ENCODE results near the gene PKIG. TPM values are rescaled to one million over a fixed set of nuclear protein-coding genes. Genes with fewer than 3 reads are reported as not detected.
A peak's percentile ranks its signal among the peaks of the same experiment; 100 is the strongest.

The PKIG gene
- total and polyA plus RNA-seq, 10 of the 15 experiments (the other 5 are each of a cell fraction or from before 2014, with no cell fraction given) = 5.7 to 82.3 (median 39.7) TPM

- no peak for TF ChIP-seq RFX5 (IDR thresholded peaks at IDR 0.05; ENCODE audit: low read depth, low read length)
- no peak; the same call in 1 of the 2 replicates for TF ChIP-seq HDGF (IDR thresholded peaks at IDR 0.05)
- peak; percentile 71 for TF ChIP-seq CHD2 (IDR thresholded peaks at IDR 0.05; ENCODE audit: borderline replicate concordance, low read depth, low read length)
- TF ChIP-seq SRF (IDR thresholded peaks at IDR 0.05; ENCODE audit: low read depth in 2 of 2, low read length in 2 of 2) = no peak
- no peak for TF ChIP-seq E2F8 (IDR thresholded peaks at IDR 0.05; ENCODE audit: low read depth, partially characterized antibody)
- TF ChIP-seq RAD21 (IDR thresholded peaks at IDR 0.05; ENCODE audit: insufficient read depth, low read depth, low read length) = no peak
- no peak for TF ChIP-seq ZBTB11 (CRISPR knock-in tag; IDR thresholded peaks at IDR 0.05)
- no peak for TF ChIP-seq CBX3 (IDR thresholded peaks at IDR 0.05; ENCODE audit: borderline replicate concordance, low read depth)
- peak; percentile 71 to 89 for TF ChIP-seq IKZF2 (IDR thresholded peaks at IDR 0.05)
- TF ChIP-seq, protein P1, sequence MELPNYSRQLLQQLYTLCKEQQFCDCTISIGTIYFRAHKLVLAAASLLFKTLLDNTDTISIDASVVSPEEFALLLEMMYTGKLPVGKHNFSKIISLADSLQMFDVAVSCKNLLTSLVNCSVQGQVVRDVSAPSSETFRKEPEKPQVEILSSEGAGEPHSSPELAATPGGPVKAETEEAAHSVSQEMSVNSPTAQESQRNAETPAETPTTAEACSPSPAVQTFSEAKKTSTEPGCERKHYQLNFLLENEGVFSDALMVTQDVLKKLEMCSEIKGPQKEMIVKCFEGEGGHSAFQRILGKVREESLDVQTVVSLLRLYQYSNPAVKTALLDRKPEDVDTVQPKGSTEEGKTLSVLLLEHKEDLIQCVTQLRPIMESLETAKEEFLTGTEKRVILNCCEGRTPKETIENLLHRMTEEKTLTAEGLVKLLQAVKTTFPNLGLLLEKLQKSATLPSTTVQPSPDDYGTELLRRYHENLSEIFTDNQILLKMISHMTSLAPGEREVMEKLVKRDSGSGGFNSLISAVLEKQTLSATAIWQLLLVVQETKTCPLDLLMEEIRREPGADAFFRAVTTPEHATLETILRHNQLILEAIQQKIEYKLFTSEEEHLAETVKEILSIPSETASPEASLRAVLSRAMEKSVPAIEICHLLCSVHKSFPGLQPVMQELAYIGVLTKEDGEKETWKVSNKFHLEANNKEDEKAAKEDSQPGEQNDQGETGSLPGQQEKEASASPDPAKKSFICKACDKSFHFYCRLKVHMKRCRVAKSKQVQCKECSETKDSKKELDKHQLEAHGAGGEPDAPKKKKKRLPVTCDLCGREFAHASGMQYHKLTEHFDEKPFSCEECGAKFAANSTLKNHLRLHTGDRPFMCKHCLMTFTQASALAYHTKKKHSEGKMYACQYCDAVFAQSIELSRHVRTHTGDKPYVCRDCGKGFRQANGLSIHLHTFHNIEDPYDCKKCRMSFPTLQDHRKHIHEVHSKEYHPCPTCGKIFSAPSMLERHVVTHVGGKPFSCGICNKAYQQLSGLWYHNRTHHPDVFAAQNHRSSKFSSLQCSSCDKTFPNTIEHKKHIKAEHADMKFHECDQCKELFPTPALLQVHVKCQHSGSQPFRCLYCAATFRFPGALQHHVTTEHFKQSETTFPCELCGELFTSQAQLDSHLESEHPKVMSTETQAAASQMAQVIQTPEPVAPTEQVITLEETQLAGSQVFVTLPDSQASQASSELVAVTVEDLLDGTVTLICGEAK (IDR thresholded peaks at IDR 0.05; ENCODE audit: borderline replicate concordance) = 0 out of 2 replicates have a peak, but pooled peaks have one; percentile 9
- TF ChIP-seq SIX5 (IDR thresholded peaks at IDR 0.05; ENCODE audit: low read depth, low read length, severe bottlenecking) = no peak
- TF ChIP-seq IRF3 (IDR thresholded peaks at IDR 0.05) = no peak
- no peak for TF ChIP-seq ELK1 (IDR thresholded peaks at IDR 0.05; ENCODE audit: low read depth, low read length)
- TF ChIP-seq HDAC2 (IDR thresholded peaks at IDR 0.05) = no peak
- no peak for TF ChIP-seq SREBF2 (IDR thresholded peaks at IDR 0.05; ENCODE audit: low read length)
- 0 out of 2 replicates have a peak, but pooled peaks have one; percentile 30 for TF ChIP-seq ZBED1 (IDR thresholded peaks at IDR 0.05; ENCODE audit: borderline replicate concordance)
- TF ChIP-seq PML (IDR thresholded peaks at IDR 0.05; ENCODE audit: low read length) = peak; percentile 78; the same call in 1 of the 2 replicates
These were observed 4.0 kb downstream of the PKIG start (continued) for GRCh38 chr20:44586289-44586911.
